Measurements from ENCODE around the gene LATS1.

Gene LATS1

GRCh38 chr6:149628875-149629510 lies 88.9 kb downstream of the LATS1 start:
- no peak overlapping the region for H3K27ac ChIP-seq
- H3K9me3 ChIP-seq (ENCODE audit: low read depth, low read length) = no peaks in the 10 kb centered on the region
- DNase-seq (ENCODE audit: low read depth, low spot score) = no peak
- no peak overlapping the region for H3K9ac ChIP-seq (ENCODE audit: insufficient read length)
- no peak for TF ChIP-seq POLR2AphosphoS5 (IDR thresholded peaks at IDR 0.05; ENCODE audit: borderline replicate concordance, low read depth, low read length)
- TF ChIP-seq FOXP2 (optimal IDR thresholded peaks at IDR 0.05; ENCODE audit: control extremely low read depth, extremely low read length, insufficient read depth) = no peak
- no peak for TF ChIP-seq EZH2 (IDR thresholded peaks at IDR 0.05)
- no peak overlapping the region for H3K4me3 ChIP-seq
- peaks cover 7% of the 10 kb centered on the region; the same call in 1 of the 2 replicates for H3K36me3 ChIP-seq (ENCODE audit: insufficient read depth, low read length)

GRCh38 chr6:149627672-149628071 lies 90.2 kb downstream of the LATS1 start:
- Histone ChIP-seq H3K36me3 (ENCODE audit: insufficient read depth, low read length) (peaks cover 7% of the 10 kb centered on the region; the same call in 1 of the 2 replicates), H3K27ac (no peak overlapping the region), H3K9ac (ENCODE audit: insufficient read length) (no peak overlapping the region), H3K9me3 (ENCODE audit: low read depth, low read length) (no peaks in the 10 kb centered on the region), H3K4me3 (no peak overlapping the region)
- no peak for DNase-seq (ENCODE audit: low read depth, low spot score)
- TF ChIP-seq POLR2AphosphoS5 (IDR thresholded peaks at IDR 0.05; ENCODE audit: borderline replicate concordance, low read depth, low read length) = no peak
- TF ChIP-seq FOXP2 (optimal IDR thresholded peaks at IDR 0.05; ENCODE audit: control extremely low read depth, extremely low read length, insufficient read depth) = no peak
- no peak for TF ChIP-seq EZH2 (IDR thresholded peaks at IDR 0.05)

- TF ChIP-seq EZH2 (IDR thresholded peaks at IDR 0.05) = no peak
- TF ChIP-seq FOXP2 (optimal IDR thresholded peaks at IDR 0.05; ENCODE audit: control extremely low read depth, extremely low read length, insufficient read depth) = no peak
- TF ChIP-seq POLR2AphosphoS5 (IDR thresholded peaks at IDR 0.05; ENCODE audit: borderline replicate concordance, low read depth, low read length) = no peak
- Histone ChIP-seq H3K9ac (ENCODE audit: insufficient read length) (no peak overlapping the region), H3K36me3 (ENCODE audit: insufficient read depth, low read length) (peaks cover 21% of the 10 kb centered on the region), H3K27ac (no peak overlapping the region), H3K9me3 (ENCODE audit: low read depth, low read length) (no peaks in the 10 kb centered on the region), H3K4me3 (no peak overlapping the region)
- no peak for DNase-seq (ENCODE audit: low read depth, low spot score)
Measured at GRCh38 chr6:149615805-149616204, 102.1 kb downstream of the LATS1 start.

GRCh38 chr6:149614337-149614736 lies 103.6 kb downstream of the LATS1 start:
- no peak for DNase-seq (ENCODE audit: low read depth, low spot score)
- TF ChIP-seq EZH2 (IDR thresholded peaks at IDR 0.05) (no peak), POLR2AphosphoS5 (IDR thresholded peaks at IDR 0.05; ENCODE audit: borderline replicate concordance, low read depth, low read length) (no peak), FOXP2 (optimal IDR thresholded peaks at IDR 0.05; ENCODE audit: control extremely low read depth, extremely low read length, insufficient read depth) (no peak)
- H3K4me3 ChIP-seq = no peak overlapping the region
- no peaks in the 10 kb centered on the region for H3K9me3 ChIP-seq (ENCODE audit: low read depth, low read length)
- H3K36me3 ChIP-seq (ENCODE audit: insufficient read depth, low read length) = peaks cover 10% of the 10 kb centered on the region
- no peak overlapping the region for H3K27ac ChIP-seq
- no peak overlapping the region for H3K9ac ChIP-seq (ENCODE audit: insufficient read length)

GRCh38 chr6:149608381-149608982 lies 109.4 kb downstream of the LATS1 start:
- no peak for DNase-seq (ENCODE audit: low read depth, low spot score)
- TF ChIP-seq EZH2 (IDR thresholded peaks at IDR 0.05) = no peak
- no peak for TF ChIP-seq POLR2AphosphoS5 (IDR thresholded peaks at IDR 0.05; ENCODE audit: borderline replicate concordance, low read depth, low read length)
- no peak for TF ChIP-seq FOXP2 (optimal IDR thresholded peaks at IDR 0.05; ENCODE audit: control extremely low read depth, extremely low read length, insufficient read depth)
- no peaks in the 10 kb centered on the region for H3K9me3 ChIP-seq (ENCODE audit: low read depth, low read length)
- H3K36me3 ChIP-seq (ENCODE audit: insufficient read depth, low read length) = no peaks in the 10 kb centered on the region; the same call in none of the 2 replicates
- H3K4me3 ChIP-seq = no peak overlapping the region
- no peak overlapping the region for H3K9ac ChIP-seq (ENCODE audit: insufficient read length)
- H3K27ac ChIP-seq = no peak overlapping the region

All from SK-N-MC (cell line).